D721Med (cell line): Measurements from ENCODE around the gene ADPRH.

Experiments
- DNase-seq: peaks from one replicate; pipeline ENCODE4 v3.0.0; 2011; ENCODE audit warnings: low spot score; ENCODE audit not compliant: insufficient read length
- FAIRE-seq: peaks from 2 replicates; lab custom pipeline; 2011; peaks lifted over from hg19 to GRCh38; lab: Jason Lieb, UNC
- TF ChIP-seq, protein P1 (sequence below): IDR thresholded peaks from 2 replicates; pipeline ENCODE4 v1.5.1; 2012; ENCODE audit warnings: mild to moderate bottlenecking, control low read depth; ENCODE audit not compliant: insufficient read depth; ENCODE audit errors: missing control alignments

The ADPRH gene

DNA sequence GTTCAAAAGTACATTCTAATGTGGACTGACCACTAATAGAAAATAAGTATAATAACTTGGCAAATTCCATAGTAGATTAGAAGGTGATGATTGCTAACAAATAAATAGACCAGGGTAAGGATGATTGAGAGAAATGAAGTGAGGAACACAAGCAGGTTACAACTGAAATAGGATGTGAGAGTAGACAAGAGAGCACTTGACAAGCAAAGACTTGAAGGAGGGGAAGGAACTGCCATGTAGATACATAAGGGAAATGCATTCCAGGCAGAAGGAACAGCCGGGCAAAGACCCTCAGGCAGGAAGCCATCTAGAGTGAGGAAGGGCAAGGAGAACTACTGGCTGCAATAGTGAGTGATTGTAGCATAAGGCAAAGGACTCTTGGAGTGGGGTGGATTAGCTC is 23.4 kb downstream of the ADPRH start:
- DNase-seq (no peak), FAIRE-seq (no peak)
- TF ChIP-seq, protein P1, sequence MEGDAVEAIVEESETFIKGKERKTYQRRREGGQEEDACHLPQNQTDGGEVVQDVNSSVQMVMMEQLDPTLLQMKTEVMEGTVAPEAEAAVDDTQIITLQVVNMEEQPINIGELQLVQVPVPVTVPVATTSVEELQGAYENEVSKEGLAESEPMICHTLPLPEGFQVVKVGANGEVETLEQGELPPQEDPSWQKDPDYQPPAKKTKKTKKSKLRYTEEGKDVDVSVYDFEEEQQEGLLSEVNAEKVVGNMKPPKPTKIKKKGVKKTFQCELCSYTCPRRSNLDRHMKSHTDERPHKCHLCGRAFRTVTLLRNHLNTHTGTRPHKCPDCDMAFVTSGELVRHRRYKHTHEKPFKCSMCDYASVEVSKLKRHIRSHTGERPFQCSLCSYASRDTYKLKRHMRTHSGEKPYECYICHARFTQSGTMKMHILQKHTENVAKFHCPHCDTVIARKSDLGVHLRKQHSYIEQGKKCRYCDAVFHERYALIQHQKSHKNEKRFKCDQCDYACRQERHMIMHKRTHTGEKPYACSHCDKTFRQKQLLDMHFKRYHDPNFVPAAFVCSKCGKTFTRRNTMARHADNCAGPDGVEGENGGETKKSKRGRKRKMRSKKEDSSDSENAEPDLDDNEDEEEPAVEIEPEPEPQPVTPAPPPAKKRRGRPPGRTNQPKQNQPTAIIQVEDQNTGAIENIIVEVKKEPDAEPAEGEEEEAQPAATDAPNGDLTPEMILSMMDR: no peak

DNA sequence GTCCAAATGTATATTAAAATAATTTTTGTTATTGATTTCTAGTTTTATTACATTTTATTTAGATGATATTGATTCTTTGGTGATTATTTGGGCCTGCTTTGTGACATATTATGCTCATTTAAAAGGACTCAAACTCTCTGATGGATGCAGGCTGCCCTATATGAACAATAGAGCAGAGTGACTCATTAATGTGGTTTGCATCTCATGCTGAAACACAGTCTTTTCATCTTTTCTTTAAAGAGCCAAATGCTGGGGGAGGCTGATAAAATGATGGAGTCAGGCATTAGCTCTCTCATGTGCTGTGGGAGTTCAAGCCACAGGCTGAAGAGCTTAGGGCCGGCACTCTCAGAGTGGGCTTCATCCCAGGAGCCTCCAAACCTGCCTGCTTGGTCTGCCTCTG is 25.6 kb downstream of the ADPRH start:
- TF ChIP-seq, protein P1: no peak
- FAIRE-seq: no peak
- DNase-seq: no peak

DNA sequence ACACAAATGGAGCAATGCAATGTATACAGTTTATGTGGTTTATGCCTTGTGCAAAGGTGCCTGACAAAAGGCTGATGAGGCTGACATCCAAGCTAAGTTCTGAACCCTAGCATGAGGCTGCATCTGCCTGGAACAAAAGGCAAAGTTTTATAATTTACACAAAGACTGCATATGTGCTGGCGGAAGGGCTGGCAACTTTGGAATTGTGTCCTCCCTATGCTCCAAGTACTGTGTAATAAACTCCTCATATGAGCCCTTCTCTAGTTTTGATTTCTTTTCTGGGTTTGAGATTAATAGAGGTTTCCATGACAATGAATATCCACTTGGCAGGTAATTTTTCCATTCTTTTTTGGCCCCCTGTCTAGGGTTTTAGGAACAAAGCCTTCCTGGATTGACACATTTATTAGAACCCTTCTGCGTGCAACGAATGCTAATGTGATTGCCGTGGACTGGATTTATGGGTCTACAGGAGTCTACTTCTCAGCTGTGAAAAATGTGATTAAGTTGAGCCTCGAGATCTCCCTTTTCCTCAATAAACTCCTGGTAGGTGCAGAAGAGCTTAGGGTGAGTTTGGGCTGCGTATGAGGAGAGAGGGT is 29.2 kb downstream of the ADPRH start:
- no peak for DNase-seq
- TF ChIP-seq, protein P1: no peak

DNA sequence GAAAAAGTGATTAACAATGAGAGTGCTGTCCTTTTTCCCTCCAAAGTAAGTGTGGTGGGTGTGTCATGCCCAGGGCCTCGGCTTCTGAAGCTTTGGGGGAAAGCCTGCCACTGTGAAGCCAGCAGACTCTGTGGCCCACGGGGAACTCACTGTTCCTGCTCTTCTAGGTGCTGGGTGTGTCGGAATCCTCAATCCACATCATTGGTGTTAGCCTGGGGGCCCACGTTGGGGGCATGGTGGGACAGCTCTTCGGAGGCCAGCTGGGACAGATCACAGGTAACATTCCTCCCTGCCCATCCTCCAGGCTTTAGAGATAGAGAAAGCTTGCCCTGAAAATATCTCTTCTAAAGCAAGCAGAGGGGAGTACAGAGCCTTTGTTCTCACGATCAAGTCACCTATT is 30.0 kb downstream of the ADPRH start:
- DNase-seq (no peak), FAIRE-seq (no peak)
- TF ChIP-seq, protein P1: no peak

More for the DNA sequence above, 29.2 kb downstream of the ADPRH start:
- FAIRE-seq: no peak

DNA sequence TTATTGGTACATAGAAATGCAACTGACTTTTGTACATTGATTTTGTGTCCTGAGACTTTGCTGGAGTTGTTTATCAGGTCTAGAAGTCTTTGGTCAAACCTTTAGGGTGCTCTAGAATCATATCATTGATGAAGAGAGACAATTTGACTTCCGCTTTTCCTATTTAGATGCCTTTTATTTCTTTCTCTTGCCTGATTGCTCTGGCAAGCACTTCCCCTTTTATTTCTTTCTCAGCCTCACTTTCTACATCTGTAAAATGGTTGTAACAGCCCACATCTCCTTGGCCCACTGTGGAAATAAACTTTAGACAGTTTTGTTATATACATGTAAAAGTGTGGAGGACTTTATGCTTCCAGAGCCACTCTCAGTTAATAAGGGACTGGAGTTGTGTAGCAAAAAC is 32.4 kb downstream of the ADPRH start:
- FAIRE-seq: no peak

DNA sequence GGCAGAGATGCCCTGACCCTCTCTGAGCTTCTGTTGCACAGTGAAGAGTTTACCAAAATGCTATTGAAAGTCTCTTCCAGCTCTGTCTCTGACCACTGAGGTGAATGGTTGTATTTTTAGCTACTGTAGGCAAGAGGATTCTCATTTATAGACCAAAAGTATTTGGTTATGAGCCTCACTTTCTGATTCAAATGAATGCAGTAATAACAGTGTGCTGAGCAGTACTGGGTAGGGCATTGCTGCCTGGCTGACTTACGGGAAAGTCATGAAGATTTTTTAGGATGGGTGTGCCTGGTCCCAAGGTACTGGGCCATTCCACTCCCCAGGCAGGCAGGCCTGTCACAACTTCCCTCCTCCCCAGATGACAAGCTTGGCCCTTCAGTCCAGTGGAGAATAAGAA is 33.9 kb downstream of the ADPRH start:
- FAIRE-seq: no peak
- TF ChIP-seq, protein P1: no peak
- no peak for DNase-seq

More for the DNA sequence above, 32.4 kb downstream of the ADPRH start:
- TF ChIP-seq, protein P1: no peak
- DNase-seq: no peak

DNA sequence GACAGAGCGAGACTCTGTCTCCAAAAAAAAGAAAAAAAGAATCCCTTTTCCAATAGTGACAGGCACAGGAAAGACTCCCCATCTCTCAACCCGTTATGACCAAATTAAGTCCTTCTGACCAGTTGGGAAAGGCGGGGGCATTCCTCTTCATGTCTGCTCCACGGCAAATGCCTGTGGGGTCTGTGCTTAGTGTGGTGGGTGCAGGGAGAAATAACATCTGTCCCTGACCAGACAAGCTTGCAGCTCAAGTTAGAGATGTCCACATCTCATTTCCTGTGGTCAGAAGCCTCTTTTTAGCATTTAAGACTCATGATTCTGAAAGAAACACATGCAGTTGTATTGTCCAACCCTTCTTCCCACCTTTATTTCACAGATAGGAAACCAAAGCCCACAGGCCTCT is 34.6 kb downstream of the ADPRH start:
- DNase-seq (no peak), FAIRE-seq (no peak)
- TF ChIP-seq, protein P1: no peak
